GM23338 (cell line): Measurements from ENCODE around the gene PALLD.
"Not testable (repeated sequence)": the region's sequence is repeated elsewhere in the genome, so short reads cannot be mapped to it uniquely, and the experiment has no call there.

Experiments used
- CREB1 ChIP-seq: fragments of 250-450 bp; sonication (Bioruptor Pico); IDR thresholded peaks from 2 replicates; pipeline ENCODE4 v1.5.0; 2020; ENCODE audit warnings: low read depth, mild to moderate bottlenecking, moderate library complexity
- EZH2 ChIP-seq: fragments of 200-600 bp; sonication (generic); IDR thresholded peaks from one replicate; pipeline ENCODE4 v1.8.0; 2017; ENCODE audit warnings: antibody characterized with exemption, mild to moderate bottlenecking, low read depth; ENCODE audit not compliant: unreplicated experiment
- EZH2phosphoT487 ChIP-seq: fragments of 200-600 bp; sonication (generic); IDR thresholded peaks from one replicate; pipeline ENCODE4 v1.8.1; 2018; ENCODE audit warnings: antibody characterized with exemption; ENCODE audit not compliant: unreplicated experiment
- JUNB ChIP-seq: IDR thresholded peaks from one replicate; pipeline ENCODE4 v1.6.1; 2016; ENCODE audit warnings: antibody characterized with exemption; ENCODE audit not compliant: unreplicated experiment
- POLR2AphosphoS5 ChIP-seq: IDR thresholded peaks from 2 replicates; pipeline ENCODE4 v1.6.1; 2016; ENCODE audit warnings: antibody characterized with exemption, low read depth
- TF ChIP-seq, protein P1 (sequence below), 2 experiments: fragments of 200-600 bp in 1 of 2; sonication (generic) in 1 of 2; conservative IDR thresholded peaks; 2 replicates each; pipeline versions ENCODE4 v1.5.1 to v1.6.1; 2016 to 2017; ENCODE audit warnings: antibody characterized with exemption in 2 of 2, low read depth in 2 of 2, mild to moderate bottlenecking in 2 of 2, moderate library complexity in 1 of 2
- TF ChIP-seq, protein P2 (sequence below): IDR thresholded peaks from one replicate; pipeline ENCODE4 v1.6.1; 2018; ENCODE audit warnings: antibody characterized with exemption; ENCODE audit not compliant: unreplicated experiment

- not testable (repeated sequence) for TF ChIP-seq CREB1 (CRISPR knock-in tag); POLR2AphosphoS5; EZH2; EZH2phosphoT487; JUNB
- TF ChIP-seq, protein P1, sequence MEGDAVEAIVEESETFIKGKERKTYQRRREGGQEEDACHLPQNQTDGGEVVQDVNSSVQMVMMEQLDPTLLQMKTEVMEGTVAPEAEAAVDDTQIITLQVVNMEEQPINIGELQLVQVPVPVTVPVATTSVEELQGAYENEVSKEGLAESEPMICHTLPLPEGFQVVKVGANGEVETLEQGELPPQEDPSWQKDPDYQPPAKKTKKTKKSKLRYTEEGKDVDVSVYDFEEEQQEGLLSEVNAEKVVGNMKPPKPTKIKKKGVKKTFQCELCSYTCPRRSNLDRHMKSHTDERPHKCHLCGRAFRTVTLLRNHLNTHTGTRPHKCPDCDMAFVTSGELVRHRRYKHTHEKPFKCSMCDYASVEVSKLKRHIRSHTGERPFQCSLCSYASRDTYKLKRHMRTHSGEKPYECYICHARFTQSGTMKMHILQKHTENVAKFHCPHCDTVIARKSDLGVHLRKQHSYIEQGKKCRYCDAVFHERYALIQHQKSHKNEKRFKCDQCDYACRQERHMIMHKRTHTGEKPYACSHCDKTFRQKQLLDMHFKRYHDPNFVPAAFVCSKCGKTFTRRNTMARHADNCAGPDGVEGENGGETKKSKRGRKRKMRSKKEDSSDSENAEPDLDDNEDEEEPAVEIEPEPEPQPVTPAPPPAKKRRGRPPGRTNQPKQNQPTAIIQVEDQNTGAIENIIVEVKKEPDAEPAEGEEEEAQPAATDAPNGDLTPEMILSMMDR (conservative IDR thresholded peaks at IDR 0.05; ENCODE audit: low read depth in 2 of 2) = not testable (repeated sequence)
- TF ChIP-seq, protein P2, sequence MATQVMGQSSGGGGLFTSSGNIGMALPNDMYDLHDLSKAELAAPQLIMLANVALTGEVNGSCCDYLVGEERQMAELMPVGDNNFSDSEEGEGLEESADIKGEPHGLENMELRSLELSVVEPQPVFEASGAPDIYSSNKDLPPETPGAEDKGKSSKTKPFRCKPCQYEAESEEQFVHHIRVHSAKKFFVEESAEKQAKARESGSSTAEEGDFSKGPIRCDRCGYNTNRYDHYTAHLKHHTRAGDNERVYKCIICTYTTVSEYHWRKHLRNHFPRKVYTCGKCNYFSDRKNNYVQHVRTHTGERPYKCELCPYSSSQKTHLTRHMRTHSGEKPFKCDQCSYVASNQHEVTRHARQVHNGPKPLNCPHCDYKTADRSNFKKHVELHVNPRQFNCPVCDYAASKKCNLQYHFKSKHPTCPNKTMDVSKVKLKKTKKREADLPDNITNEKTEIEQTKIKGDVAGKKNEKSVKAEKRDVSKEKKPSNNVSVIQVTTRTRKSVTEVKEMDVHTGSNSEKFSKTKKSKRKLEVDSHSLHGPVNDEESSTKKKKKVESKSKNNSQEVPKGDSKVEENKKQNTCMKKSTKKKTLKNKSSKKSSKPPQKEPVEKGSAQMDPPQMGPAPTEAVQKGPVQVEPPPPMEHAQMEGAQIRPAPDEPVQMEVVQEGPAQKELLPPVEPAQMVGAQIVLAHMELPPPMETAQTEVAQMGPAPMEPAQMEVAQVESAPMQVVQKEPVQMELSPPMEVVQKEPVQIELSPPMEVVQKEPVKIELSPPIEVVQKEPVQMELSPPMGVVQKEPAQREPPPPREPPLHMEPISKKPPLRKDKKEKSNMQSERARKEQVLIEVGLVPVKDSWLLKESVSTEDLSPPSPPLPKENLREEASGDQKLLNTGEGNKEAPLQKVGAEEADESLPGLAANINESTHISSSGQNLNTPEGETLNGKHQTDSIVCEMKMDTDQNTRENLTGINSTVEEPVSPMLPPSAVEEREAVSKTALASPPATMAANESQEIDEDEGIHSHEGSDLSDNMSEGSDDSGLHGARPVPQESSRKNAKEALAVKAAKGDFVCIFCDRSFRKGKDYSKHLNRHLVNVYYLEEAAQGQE = not testable (repeated sequence)
Observed at GRCh38 chr4:168702581-168703087, 205.8 kb downstream of the PALLD start.
